Right forelimb (tissue), 1 donor: Measurements from ENCODE around the gene FBXL7.

Source experiments
- DNase-seq: peaks from one replicate; pipeline ENCODE4 v3.0.0-alpha.2; 2018

The FBXL7 gene

GRCh38 chr5:15722305-15722704 lies 222.3 kb downstream of the FBXL7 start:
- no peak for DNase-seq

- no peak for DNase-seq
Observed at GRCh38 chr5:15727375-15727774, 227.4 kb downstream of the FBXL7 start.

- DNase-seq = no peak
Observed at GRCh38 chr5:15728811-15729210, 228.8 kb downstream of the FBXL7 start.

- no peak for DNase-seq
Observed at GRCh38 chr5:15731699-15732098, 231.7 kb downstream of the FBXL7 start.

- no peak for DNase-seq
Observed at GRCh38 chr5:15734058-15734457, 234.1 kb downstream of the FBXL7 start.

GRCh38 chr5:15737036-15737821 lies 237.2 kb downstream of the FBXL7 start:
- DNase-seq = no peak

GRCh38 chr5:15737871-15738664 lies 238.1 kb downstream of the FBXL7 start:
- no peak for DNase-seq

- no peak for DNase-seq
Observed at GRCh38 chr5:15740383-15740782, 240.4 kb downstream of the FBXL7 start.

- no peak for DNase-seq
Observed at GRCh38 chr5:15741591-15741990, 241.6 kb downstream of the FBXL7 start.

GRCh38 chr5:15746833-15747232 lies 246.9 kb downstream of the FBXL7 start:
- no peak for DNase-seq

GRCh38 chr5:15748266-15748665 lies 248.3 kb downstream of the FBXL7 start:
- DNase-seq = no peak

- no peak for DNase-seq
Observed at GRCh38 chr5:15752663-15753285, 252.8 kb downstream of the FBXL7 start.

- DNase-seq = no peak
Observed at GRCh38 chr5:15753752-15754151, 253.8 kb downstream of the FBXL7 start.

GRCh38 chr5:15757103-15757502 lies 257.1 kb downstream of the FBXL7 start:
- DNase-seq = no peak

GRCh38 chr5:15757619-15758018 lies 257.6 kb downstream of the FBXL7 start:
- no peak for DNase-seq

GRCh38 chr5:15762668-15763067 lies 262.7 kb downstream of the FBXL7 start:
- DNase-seq = no peak

GRCh38 chr5:15763754-15764153 lies 263.8 kb downstream of the FBXL7 start:
- no peak for DNase-seq

GRCh38 chr5:15768936-15769335 lies 269.0 kb downstream of the FBXL7 start:
- no peak for DNase-seq

GRCh38 chr5:15772131-15772530 lies 272.2 kb downstream of the FBXL7 start:
- DNase-seq = no peak

GRCh38 chr5:15774632-15775031 lies 274.7 kb downstream of the FBXL7 start:
- DNase-seq = no peak

GRCh38 chr5:15776346-15776745 lies 276.4 kb downstream of the FBXL7 start:
- DNase-seq = no peak

GRCh38 chr5:15783734-15784133 lies 283.8 kb downstream of the FBXL7 start:
- no peak for DNase-seq

- no peak for DNase-seq
Observed at GRCh38 chr5:15785531-15785981, 285.6 kb downstream of the FBXL7 start.

GRCh38 chr5:15786326-15786725 lies 286.3 kb downstream of the FBXL7 start:
- no peak for DNase-seq
